NB4 (cell line): ENCODE data around the gene CCDC149.
A peak's percentile ranks its signal among the peaks of the same experiment; 100 is the strongest.

ENCODE experiments used
- DNase-seq: peaks from one replicate; pipeline ENCODE4 v3.0.0; 2010; ENCODE audit warnings: low read depth
- H3K4me3 ChIP-seq: one replicate; pipeline ENCODE4 v1.5.1; 2011; ENCODE audit warnings: mild to moderate bottlenecking, low read depth, low read length, moderate library complexity
- CTCF ChIP-seq: IDR thresholded peaks from one replicate; pipeline ENCODE4 v1.5.1; 2012; ENCODE audit warnings: low read depth, low read length
- MAX ChIP-seq: IDR thresholded peaks from 2 replicates; pipeline ENCODE4 v1.6.1; 2011; ENCODE audit warnings: low read depth, low read length
- MYC ChIP-seq: IDR thresholded peaks from 2 replicates; pipeline ENCODE4 v1.6.1; 2011; ENCODE audit warnings: low read depth, low read length
- POLR2A ChIP-seq: IDR thresholded peaks from 2 replicates; pipeline ENCODE4 v1.6.1; 2011; ENCODE audit warnings: mild to moderate bottlenecking; ENCODE audit not compliant: insufficient read length; ENCODE audit errors: extremely low read depth

CCDC149 gene

GRCh38 chr4:24769571-24769970 lies 143.3 kb downstream of the CCDC149 start:
- DNase-seq: no peak
- H3K4me3 ChIP-seq: no peak overlapping the region
- TF ChIP-seq MYC (no peak), CTCF (no peak), MAX (no peak), POLR2A (no peak)

GRCh38 chr4:24768604-24769003 lies 144.2 kb downstream of the CCDC149 start:
- TF ChIP-seq CTCF (no peak), POLR2A (no peak), MYC (no peak), MAX (no peak)
- peak; percentile 10 for DNase-seq
- no peak overlapping the region for H3K4me3 ChIP-seq

GRCh38 chr4:24768006-24768405 lies 144.8 kb downstream of the CCDC149 start:
- no peak for TF ChIP-seq MAX
- TF ChIP-seq CTCF: no peak
- no peak for DNase-seq
- H3K4me3 ChIP-seq: no peak overlapping the region

- H3K4me3 ChIP-seq: no peak overlapping the region
- TF ChIP-seq MYC (no peak), POLR2A (no peak), MAX (no peak), CTCF (no peak)
- DNase-seq: no peak
Observed at GRCh38 chr4:24765376-24765988, 147.4 kb downstream of the CCDC149 start.

- H3K4me3 ChIP-seq: no peak overlapping the region
- TF ChIP-seq MAX (no peak), POLR2A (no peak), CTCF (no peak), MYC (no peak)
- DNase-seq: no peak
Observed at GRCh38 chr4:24764345-24764744, 148.5 kb downstream of the CCDC149 start.

GRCh38 chr4:24763631-24764297 lies 149.1 kb downstream of the CCDC149 start:
- no peak for DNase-seq
- H3K4me3 ChIP-seq: no peak overlapping the region
- TF ChIP-seq MAX (no peak), POLR2A (no peak), CTCF (no peak), MYC (no peak)
